Upper lobe of left lung (tissue), 6 donors: Measurements from ENCODE around the gene PFDN1. TPM values are rescaled to one million over a fixed set of nuclear protein-coding genes. Genes with fewer than 3 reads are reported as not detected.

ENCODE experiments used
- ATAC-seq, 2 donors: fragments of 200-7000 bp; cut with Tn5 transposase; one replicate each; pipeline ENCODE4 v1.9.1; 2022; ENCODE audit warnings: mild to moderate bottlenecking in 2 of 2, moderate library complexity in 2 of 2; ENCODE audit not compliant: low FRiP score in 2 of 2
- DNase-seq, 2 donors: peaks; one replicate each; pipeline ENCODE4 v3.0.0-alpha.2; 2019 to 2020
- H3K27ac ChIP-seq, 4 donors: fragments of 200-600 bp; sonication (generic); one replicate each; pipeline ENCODE4 v1.5.1; 2016 to 2019
- H3K27me3 ChIP-seq, 4 donors: fragments of 200-600 bp; sonication (generic); one replicate each; pipeline ENCODE4 v1.5.1; 2017 to 2019
- H3K36me3 ChIP-seq, 4 donors: fragments of 200-600 bp; sonication (generic); one replicate each; pipeline ENCODE4 v1.5.1; 2016 to 2019
- H3K4me1 ChIP-seq, 4 donors: fragments of 200-600 bp; sonication (generic); one replicate each; pipeline ENCODE4 v1.5.1; 2018 to 2019
- H3K4me3 ChIP-seq, 4 donors: fragments of 200-600 bp; sonication (generic); one replicate each; pipeline ENCODE4 v1.5.1; 2017 to 2019; ENCODE audit warnings: mild to moderate bottlenecking in 2 of 4, moderate library complexity in 1 of 4
- H3K9me3 ChIP-seq, 4 donors: fragments of 200-600 bp; sonication (generic); one replicate each; pipeline ENCODE4 v1.5.1; 2018 to 2019
- CTCF ChIP-seq, 6 experiments: fragments of 450-650 bp in 4 of 6; fragments of 200-600 bp in 2 of 6; sonication (generic) in 2 of 6; IDR thresholded peaks; one replicate each; pipeline ENCODE4 v1.5.1; 2016 to 2019; ENCODE audit warnings: antibody characterized with exemption in 6 of 6
- EP300 ChIP-seq, 4 donors: sonication (generic); formaldehyde crosslinking; IDR thresholded peaks; one replicate each; pipeline ENCODE4 v1.5.1; 2017; ENCODE audit warnings: antibody characterized with exemption in 4 of 4, control low read depth in 2 of 4
- POLR2A ChIP-seq, 4 donors: fragments of 450-650 bp; IDR thresholded peaks; one replicate each; pipeline ENCODE4 v1.5.1; 2016 to 2017; ENCODE audit warnings: antibody characterized with exemption in 4 of 4, mild to moderate bottlenecking in 2 of 4
- POLR2AphosphoS5 ChIP-seq, 2 donors: sonication (generic); formaldehyde crosslinking; IDR thresholded peaks; one replicate each; pipeline ENCODE4 v1.5.1; 2017; ENCODE audit warnings: antibody characterized with exemption in 2 of 2
- WGBS, 2 donors: methylation state at CpG; one replicate each; pipeline ENCODE4 v1.1.5; 2017 to 2018; 5-methylcytosine and 5-hydroxymethylcytosine counted together
- total RNA-seq, 6 donors: library from RNA; depleted of rRNA in 4 of 6; stranded (reverse); fragments of >200 nt in 4 of 6; gene quantifications; one replicate each; pipeline versions ENCODE4 v1.1.0 to v1.2.1, GENCODE V29; 2016 to 2021
- donor health status: DM: no; HTN: no; CAD: no; lungs with moderate emphysema.
- donor health status: DM: no; HTN: yes; CAD: no; lungs with severe emphysema.

The PFDN1 gene
- total RNA-seq, 6 donors from 2014 or later = 44.7 to 128 (median 87.7) TPM

GRCh38 chr5:140256726-140257125 is 46.2 kb downstream of the PFDN1 start:
- Histone ChIP-seq H3K4me1 (peaks cover 34 to 48% (median 39%) of the 10 kb centered on the region in 4 donors), H3K9me3 (no peaks in the 10 kb centered on the region), H3K27me3 (no peaks in the 10 kb centered on the region), H3K36me3 (peaks cover 0 to 4% (median 1%) of the 10 kb centered on the region in 4 donors), H3K4me3 (no peak overlapping the region), H3K27ac (no peak overlapping the region)
- 89 to 96% methylated on average over 6 of the region's 6 CpGs for WGBS, 2 donors
- ATAC-seq (no peak), DNase-seq (no peak)
- TF ChIP-seq EP300 (IDR thresholded peaks at IDR 0.05) (no peak), POLR2AphosphoS5 (IDR thresholded peaks at IDR 0.05) (no peak), POLR2A (IDR thresholded peaks at IDR 0.05) (no peak), CTCF (IDR thresholded peaks at IDR 0.05) (no peak)

DNA sequence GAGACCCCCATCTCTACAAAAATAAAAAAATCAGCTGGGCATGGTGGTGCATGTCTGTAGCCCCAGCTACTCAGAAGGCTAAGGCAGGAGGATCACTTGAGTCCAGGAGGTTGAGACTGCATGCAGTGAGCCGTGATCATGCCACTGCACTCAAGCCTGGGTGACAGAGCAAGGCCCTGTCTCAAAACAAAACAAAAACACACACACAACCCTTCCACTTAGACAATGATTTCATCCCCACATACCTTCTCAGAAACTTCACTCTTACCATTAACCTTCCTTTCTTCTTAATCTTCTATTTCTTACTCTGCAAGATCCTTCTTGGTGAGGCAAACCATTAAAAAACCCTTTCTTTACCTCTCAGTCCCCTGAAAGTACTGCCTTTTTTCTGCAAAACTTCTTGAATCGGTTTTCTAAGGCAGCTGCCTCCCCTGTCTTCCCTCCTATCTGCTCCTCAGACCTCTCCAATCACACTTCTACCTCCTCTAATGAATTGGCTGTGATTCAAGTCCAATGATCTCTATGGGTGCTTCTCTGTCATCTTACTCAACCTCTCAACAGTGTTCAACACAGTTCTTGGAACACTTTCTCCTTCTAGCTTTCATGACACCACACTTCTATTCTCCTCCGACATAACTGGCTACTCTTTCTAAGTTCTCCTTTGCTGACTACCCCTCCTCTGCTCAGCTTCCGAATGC is 47.3 kb downstream of the PFDN1 start:
- Histone ChIP-seq H3K27me3 (no peaks in the 10 kb centered on the region), H3K4me3 (no peak overlapping the region), H3K36me3 (peaks cover 0 to 7% (median 1%) of the 10 kb centered on the region in 4 donors), H3K4me1 (peaks cover 34 to 47% (median 42%) of the 10 kb centered on the region in 4 donors), H3K27ac (no peak overlapping the region), H3K9me3 (no peaks in the 10 kb centered on the region)
- 79 to 86% methylated on average over 4 of the region's 4 CpGs for WGBS, 2 donors
- no peak for ATAC-seq
- no peak for DNase-seq
- TF ChIP-seq CTCF (IDR thresholded peaks at IDR 0.05) (no peak), EP300 (IDR thresholded peaks at IDR 0.05) (no peak), POLR2A (IDR thresholded peaks at IDR 0.05) (no peak), POLR2AphosphoS5 (IDR thresholded peaks at IDR 0.05) (no peak)

- peaks cover 0 to 20% (median 4%) of the 10 kb centered on the region in 4 donors for H3K36me3 ChIP-seq
- TF ChIP-seq EP300 (IDR thresholded peaks at IDR 0.05) (no peak), CTCF (IDR thresholded peaks at IDR 0.05) (no peak), POLR2A (IDR thresholded peaks at IDR 0.05) (no peak), POLR2AphosphoS5 (IDR thresholded peaks at IDR 0.05) (peak; percentile 18 to 64)
- peak in 1 of 2 donors; percentile 70 for DNase-seq
- no peak overlapping the region for H3K4me3 ChIP-seq
- no peaks in the 10 kb centered on the region for H3K27me3 ChIP-seq
- H3K27ac ChIP-seq = peak overlapping the region; percentile 9 to 53 (median 22)
- H3K4me1 ChIP-seq = peaks cover 34 to 49% (median 42%) of the 10 kb centered on the region in 4 donors
- peak; percentile 51 to 74 for ATAC-seq
- 29 to 33% methylated on average over 4 of the region's 4 CpGs for WGBS, 2 donors
- no peaks in the 10 kb centered on the region for H3K9me3 ChIP-seq
Measured at GRCh38 chr5:140253985-140254384, 48.9 kb downstream of the PFDN1 start.

GRCh38 chr5:140252470-140253126 is 50.3 kb downstream of the PFDN1 start:
- 92 to 94% methylated on average over 10 of the region's 10 CpGs for WGBS, 2 donors
- Histone ChIP-seq H3K36me3 (peaks cover 0 to 22% (median 6%) of the 10 kb centered on the region in 4 donors), H3K27me3 (no peaks in the 10 kb centered on the region), H3K4me1 (peaks cover 34 to 49% (median 42%) of the 10 kb centered on the region in 4 donors), H3K9me3 (no peaks in the 10 kb centered on the region), H3K4me3 (no peak overlapping the region), H3K27ac (peak overlapping the region in 2 of 4 donors; percentile 6 to 53)
- DNase-seq (no peak), ATAC-seq (no peak)
- TF ChIP-seq EP300 (IDR thresholded peaks at IDR 0.05) (no peak), CTCF (IDR thresholded peaks at IDR 0.05) (no peak), POLR2A (IDR thresholded peaks at IDR 0.05) (no peak), POLR2AphosphoS5 (IDR thresholded peaks at IDR 0.05) (no peak)
